MCF 10A (cell line): Measurements from ENCODE around the gene NATD1. TPM values are rescaled to one million over a fixed set of nuclear protein-coding genes. Genes with fewer than 3 reads are reported as not detected.

Source experiments
- BruUV-seq: library from RNA; stranded (reverse); fragments of 400-500 nt; replicated peaks from 2 replicates; lab custom pipeline; 2021; lab: Mats Ljungman, UMichigan
- CTCF ChIA-PET: fragments of 300-600 bp; sonication (Branson Sonifier 250); formaldehyde crosslinking; extraction: SDS; loops from one replicate; lab custom pipeline; 2021; ENCODE audit warnings: antibody characterized with exemption, inconsistent platforms; lab: Yijun Ruan, JAX
- POLR2A ChIA-PET: fragments of 300-600, 350-650 bp; sonication (Branson Sonifier 250); formaldehyde crosslinking; extraction: SDS; loops from one replicate; lab custom pipeline; 2020; ENCODE audit warnings: antibody characterized with exemption, inconsistent platforms; lab: Yijun Ruan, JAX
- DNase-seq: peaks from one replicate; pipeline ENCODE4 v3.0.0-alpha.2; 2018; ENCODE audit not compliant: unreplicated experiment
- H3K27ac Mint-ChIP-seq: one replicate; pipeline ENCODE4 v1.8.0; 2022; ENCODE audit warnings: mild to moderate bottlenecking, low read depth, mixed read lengths; ENCODE audit not compliant: unreplicated experiment
- H3K27me3 Mint-ChIP-seq: one replicate; pipeline ENCODE4 v1.8.0; 2022; ENCODE audit warnings: mixed read lengths; ENCODE audit not compliant: insufficient read depth, unreplicated experiment
- H3K36me3 Mint-ChIP-seq: one replicate; pipeline ENCODE4 v1.8.0; 2022; ENCODE audit warnings: mild to moderate bottlenecking, moderate library complexity, mixed read lengths; ENCODE audit not compliant: insufficient read depth, unreplicated experiment
- H3K4me1 Mint-ChIP-seq: one replicate; pipeline ENCODE4 v1.8.0; 2022; ENCODE audit warnings: mixed read lengths; ENCODE audit not compliant: insufficient read depth, unreplicated experiment
- H3K4me3 Mint-ChIP-seq: one replicate; pipeline ENCODE4 v1.8.0; 2022; ENCODE audit warnings: mild to moderate bottlenecking, moderate library complexity, mixed read lengths; ENCODE audit not compliant: unreplicated experiment
- H3K9me3 Mint-ChIP-seq: one replicate; pipeline ENCODE4 v1.8.0; 2022; ENCODE audit warnings: mixed read lengths; ENCODE audit not compliant: unreplicated experiment
- intact Hi-C: fragments of 100-400 bp; cut with micrococcal nuclease; formaldehyde crosslinking; loops from 2 replicates; pipeline ENCODE4 v1.14.1; 2022
- total RNA-seq: library from RNA; stranded (reverse); gene quantifications from 2 replicates; pipeline ENCODE4 v1.2.3, GENCODE V29; 2022
- TF ChIP-seq, protein P1 (sequence below): fragments of 200-600 bp; IDR thresholded peaks from one replicate; pipeline ENCODE4 v1.8.0; 2022; ENCODE audit warnings: antibody characterized with exemption, mild to moderate bottlenecking; ENCODE audit not compliant: unreplicated experiment

NATD1 gene
- total RNA-seq, 1 experiment from 2014 or later = 2.3 TPM

DNA sequence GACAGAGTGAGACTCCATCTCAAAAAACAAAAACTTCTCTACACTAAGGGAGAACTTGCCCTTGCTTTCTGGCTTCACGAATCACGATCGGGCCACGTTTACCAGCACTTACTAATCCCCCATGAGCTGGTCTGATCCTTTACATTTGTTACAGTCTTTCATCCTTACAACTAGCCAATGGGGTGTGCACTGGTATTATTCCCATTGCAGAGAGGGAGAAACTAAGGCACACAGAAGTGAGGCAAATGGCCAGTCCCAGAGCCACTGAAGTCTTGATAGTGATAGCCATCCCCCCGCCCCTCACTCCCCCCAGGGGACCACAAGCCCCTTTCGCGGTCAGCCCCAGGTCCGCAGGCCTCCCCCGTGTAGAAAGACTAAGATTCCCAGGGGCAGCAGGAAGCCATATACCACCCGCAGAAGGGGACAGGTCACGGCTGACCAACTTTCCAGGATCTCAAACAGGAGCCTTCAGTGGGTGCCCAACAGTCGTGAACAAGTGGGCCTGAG, 868 bp downstream of the NATD1 start:
- ChIA-PET POLR2A (interaction anchor here (0.5 to 2.6 kb wide), 6 partner anchors 11 to 40 kb away, joined by 3 to 17 read pairs (median 7); partner anchors contain the start of gene TMEM11), CTCF (interaction anchor here (0.6 kb wide), 3 partner anchors 20 to 43 kb away, joined by 3 read pairs; no protein-coding TSS in a partner anchor)
- Mint-ChIP-seq H3K4me1 (peaks cover 11% of the 10 kb centered on the region), H3K36me3 (no peaks in the 10 kb centered on the region), H3K27ac (no peak overlapping the region), H3K27me3 (no peaks in the 10 kb centered on the region), H3K9me3 (peaks cover under 1% of the 10 kb centered on the region), H3K4me3 (peak overlapping the region; percentile 70)
- BruUV-seq = no TSS peak
- no peak for DNase-seq
- TF ChIP-seq, protein P1, sequence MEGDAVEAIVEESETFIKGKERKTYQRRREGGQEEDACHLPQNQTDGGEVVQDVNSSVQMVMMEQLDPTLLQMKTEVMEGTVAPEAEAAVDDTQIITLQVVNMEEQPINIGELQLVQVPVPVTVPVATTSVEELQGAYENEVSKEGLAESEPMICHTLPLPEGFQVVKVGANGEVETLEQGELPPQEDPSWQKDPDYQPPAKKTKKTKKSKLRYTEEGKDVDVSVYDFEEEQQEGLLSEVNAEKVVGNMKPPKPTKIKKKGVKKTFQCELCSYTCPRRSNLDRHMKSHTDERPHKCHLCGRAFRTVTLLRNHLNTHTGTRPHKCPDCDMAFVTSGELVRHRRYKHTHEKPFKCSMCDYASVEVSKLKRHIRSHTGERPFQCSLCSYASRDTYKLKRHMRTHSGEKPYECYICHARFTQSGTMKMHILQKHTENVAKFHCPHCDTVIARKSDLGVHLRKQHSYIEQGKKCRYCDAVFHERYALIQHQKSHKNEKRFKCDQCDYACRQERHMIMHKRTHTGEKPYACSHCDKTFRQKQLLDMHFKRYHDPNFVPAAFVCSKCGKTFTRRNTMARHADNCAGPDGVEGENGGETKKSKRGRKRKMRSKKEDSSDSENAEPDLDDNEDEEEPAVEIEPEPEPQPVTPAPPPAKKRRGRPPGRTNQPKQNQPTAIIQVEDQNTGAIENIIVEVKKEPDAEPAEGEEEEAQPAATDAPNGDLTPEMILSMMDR = no peak
- intact Hi-C loops = no loop called here

DNA sequence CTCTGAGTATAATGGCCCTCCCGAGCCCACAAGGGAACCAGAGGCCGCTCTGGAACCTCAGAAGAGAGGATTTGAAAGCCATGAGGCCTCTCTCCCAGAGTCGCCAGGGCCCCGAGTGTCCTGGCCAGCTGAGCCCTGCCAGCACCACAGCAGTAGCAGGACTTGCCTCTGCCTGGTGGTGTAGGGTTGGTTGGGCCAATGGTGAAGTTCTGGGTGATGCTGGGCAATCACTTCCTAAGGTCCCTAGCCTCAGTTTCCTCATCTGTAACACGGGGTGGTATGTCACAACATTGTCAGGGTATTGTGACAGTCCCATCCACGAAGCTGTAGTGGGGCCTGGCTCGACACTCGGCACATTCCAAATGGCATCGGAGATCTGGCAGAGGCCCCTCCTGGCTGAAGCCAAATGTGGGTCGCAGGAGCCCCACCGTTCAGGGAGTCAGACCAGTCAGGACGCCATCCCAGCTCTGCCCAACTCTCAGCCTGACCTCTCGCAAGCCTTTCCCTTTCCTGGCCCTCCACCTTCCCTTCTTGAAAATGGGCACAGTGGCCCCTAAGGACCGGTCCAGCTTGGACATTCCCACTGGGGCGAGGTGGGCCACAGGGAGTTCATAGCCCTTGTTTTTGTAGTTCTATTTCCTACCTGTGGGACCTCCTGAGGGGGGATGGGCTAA, 1.7 kb downstream of the NATD1 start:
- no peaks in the 10 kb centered on the region for H3K9me3 Mint-ChIP-seq
- POLR2A ChIA-PET = interaction anchor here (0.7 to 2.1 kb wide), 4 partner anchors 12 to 223 kb away, joined by 3 to 10 read pairs (median 4); partner anchors contain the start of gene TMEM11

DNA sequence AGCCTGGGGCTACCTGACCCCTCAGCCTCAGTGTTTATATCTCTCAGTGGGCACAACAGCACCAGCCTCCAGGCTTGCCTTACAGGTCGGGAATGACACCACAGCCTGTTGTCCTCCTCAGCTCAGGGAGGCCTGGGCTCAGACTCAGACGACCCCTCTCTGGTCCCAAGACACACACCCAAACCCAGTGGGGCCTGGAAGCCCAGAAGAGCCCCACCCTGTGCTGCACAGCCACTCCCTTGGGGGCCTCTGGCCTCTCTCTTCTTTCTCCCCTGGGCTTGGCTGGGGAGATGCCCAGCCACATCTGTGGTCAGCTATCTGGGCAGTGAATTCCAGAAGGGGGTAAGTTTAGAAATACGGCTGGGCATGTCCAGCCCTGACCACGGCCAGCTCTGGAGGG, 2.4 kb downstream of the NATD1 start:
- Mint-ChIP-seq H3K9me3 (no peaks in the 10 kb centered on the region), H3K27me3 (no peaks in the 10 kb centered on the region), H3K4me1 (peaks cover 10% of the 10 kb centered on the region), H3K4me3 (no peak overlapping the region), H3K36me3 (peaks cover 12% of the 10 kb centered on the region), H3K27ac (no peak overlapping the region)
- no peak for DNase-seq
- no TSS peak for BruUV-seq
- ChIA-PET CTCF (interaction anchor here (0.5 to 1.3 kb wide), 3 partner anchors 11 to 93 kb away, joined by 3 to 4 read pairs (median 3); no protein-coding TSS in a partner anchor), POLR2A (interaction anchor here (0.7 to 2.1 kb wide), 3 partner anchors 16 to 223 kb away, joined by 3 to 10 read pairs (median 4); partner anchors contain the start of gene TMEM11)
- TF ChIP-seq, protein P1 = no peak
- intact Hi-C loops = no loop called here

More for the DNA sequence above, 1.7 kb downstream of the NATD1 start:
- Mint-ChIP-seq H3K36me3 (peaks cover 5% of the 10 kb centered on the region), H3K27ac (no peak overlapping the region), H3K4me1 (peaks cover 10% of the 10 kb centered on the region), H3K4me3 (no peak overlapping the region), H3K27me3 (no peaks in the 10 kb centered on the region)
- CTCF ChIA-PET = interaction anchor here (0.6 kb wide), 1 partner anchor 59 kb away, joined by 3 read pairs; no protein-coding TSS in a partner anchor
- TF ChIP-seq, protein P1 = no peak
- DNase-seq = no peak
- BruUV-seq = TSS peak; percentile 41
- intact Hi-C loops = no loop called here
